Activated gamma-delta T cell treated with anti-CD3 and anti-CD28 coated beads, Interleukin-2, amount 50 U/mL, for 16 hours (primary cell): ENCODE results near the gene LACRT.
"Not testable (repeated sequence)": the region's sequence is repeated elsewhere in the genome, so short reads cannot be mapped to it uniquely, and the experiment has no call there.

Source experiments
- DNase-seq: peaks from one replicate; pipeline ENCODE4 v3.0.0-alpha.2; 2020; ENCODE audit warnings: low read depth

Gene LACRT

DNA sequence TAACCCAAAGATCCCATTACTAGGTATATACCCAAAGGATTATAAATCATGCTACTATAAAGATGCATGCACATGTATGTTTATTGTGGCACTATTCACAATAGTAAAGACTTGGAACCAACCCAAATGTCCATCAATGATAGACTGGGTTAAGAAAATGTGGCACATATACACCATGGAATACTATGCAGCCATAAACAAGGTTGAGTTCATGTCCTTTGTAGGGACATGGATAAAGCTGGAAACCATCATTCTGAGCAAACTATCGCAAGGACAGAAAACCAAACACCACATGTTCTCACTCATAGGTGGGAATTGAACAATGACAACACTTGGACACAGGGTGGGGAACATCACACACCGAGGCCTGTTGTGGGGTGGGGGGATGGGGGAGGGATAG, 4.4 kb upstream of the LACRT start:
- DNase-seq, result not testable (repeated sequence)

DNA sequence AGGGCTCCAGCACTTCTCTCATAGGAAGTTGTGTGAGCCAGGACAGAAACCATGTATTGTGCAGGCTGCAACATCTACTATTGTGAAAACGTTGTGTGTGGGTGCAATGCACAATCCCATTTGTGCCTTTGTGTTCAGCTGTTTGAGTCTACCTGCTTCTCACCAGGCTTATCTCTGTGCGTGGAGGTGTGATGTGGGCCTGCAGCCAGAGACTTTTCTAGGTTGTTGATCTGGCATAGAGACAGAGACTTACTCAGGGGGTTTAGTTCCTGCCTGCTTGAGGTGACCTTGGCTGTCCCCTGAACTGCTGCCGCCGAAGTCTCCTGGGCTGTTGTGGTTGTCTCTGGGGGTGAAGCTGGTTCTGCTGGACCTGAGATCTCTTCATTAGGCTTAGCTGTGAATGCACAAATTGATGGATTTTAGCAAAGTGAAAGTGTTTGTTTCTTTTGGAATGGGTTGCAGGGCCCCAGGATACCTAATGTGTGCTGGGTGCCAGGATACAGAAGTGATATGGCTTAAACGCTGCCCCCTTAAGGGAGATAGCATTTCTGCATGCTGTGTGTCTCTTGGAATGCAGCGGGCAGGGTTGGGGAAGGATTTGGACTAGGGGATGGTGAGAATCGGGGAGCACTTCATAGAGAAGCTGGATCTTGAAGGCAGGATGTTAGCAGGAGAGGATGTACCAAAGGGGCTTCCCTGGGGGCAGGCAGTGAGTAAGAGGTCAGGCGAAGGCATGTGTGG, 2.5 kb downstream of the LACRT start:
- DNase-seq, result no peak

DNA sequence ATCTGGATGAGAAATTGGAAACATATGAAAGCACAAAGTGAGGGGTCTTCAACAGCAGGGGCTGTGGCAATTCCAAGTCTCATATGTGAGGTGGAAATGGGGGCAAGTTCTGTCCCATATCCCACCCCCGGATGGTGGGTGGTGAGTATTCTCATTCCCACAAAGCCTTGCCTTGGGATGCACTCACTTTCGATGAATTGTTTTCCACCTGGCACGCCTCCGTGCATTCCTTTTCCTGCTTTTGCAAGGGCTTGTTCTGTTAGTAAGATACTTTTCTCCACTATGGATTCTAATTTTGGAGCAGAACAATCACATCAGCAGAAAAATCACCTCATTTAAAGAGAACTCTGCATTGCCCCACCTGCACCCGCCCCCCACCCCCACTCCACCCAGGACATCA, 3.1 kb downstream of the LACRT start:
- DNase-seq, result no peak

DNA sequence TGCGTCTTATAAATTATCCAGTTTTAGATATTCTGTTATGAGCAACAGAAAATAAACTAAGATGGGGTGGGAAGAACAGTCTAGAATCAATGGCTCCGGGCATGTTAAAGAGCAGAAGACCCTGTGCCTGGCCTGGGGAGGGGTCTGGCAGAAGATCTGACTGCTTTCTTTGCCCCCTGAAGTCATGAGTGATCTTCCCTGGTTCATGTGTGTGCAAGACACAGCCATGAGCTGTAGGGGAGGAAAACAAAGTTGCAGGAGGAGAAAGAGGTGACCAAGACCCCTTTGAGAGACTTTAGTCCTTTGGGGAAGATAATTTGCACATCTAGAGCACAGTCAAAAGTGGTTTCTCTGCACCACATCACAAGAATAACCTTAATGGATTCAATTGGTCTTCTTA, 4.8 kb downstream of the LACRT start:
- DNase-seq, result no peak

DNA sequence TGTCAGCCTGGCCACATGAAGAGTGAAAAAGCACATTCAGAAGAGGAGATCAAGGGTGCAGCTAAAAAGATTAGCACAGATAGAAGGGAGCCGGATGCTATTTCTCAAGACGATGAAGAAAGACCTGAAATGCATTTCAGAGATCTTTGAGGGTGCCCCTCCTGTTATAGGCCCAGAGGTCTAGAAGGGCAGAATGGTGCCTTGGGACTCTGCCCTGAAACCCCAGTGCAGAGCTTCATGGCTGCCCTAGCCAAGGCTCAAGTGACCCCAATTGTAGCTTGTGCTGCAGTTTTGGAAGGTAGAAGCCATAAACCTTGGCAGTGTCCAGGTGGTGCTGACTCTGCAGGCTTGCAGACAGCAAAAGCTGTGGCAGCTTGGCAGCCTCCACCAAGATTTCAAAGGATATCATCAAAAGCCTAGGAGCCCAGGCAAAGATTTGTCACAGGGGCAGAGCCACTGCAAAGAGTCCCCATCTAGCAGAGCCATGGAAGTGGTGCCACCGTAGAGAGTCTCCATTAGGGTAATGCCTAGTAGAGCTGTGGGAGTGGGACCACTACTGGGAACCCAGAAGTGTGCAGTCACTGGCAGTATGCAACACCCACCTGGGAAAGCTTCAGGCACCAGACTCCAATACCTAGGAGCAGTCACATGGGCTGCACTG, 6.4 kb downstream of the LACRT start:
- no peak for DNase-seq

DNA sequence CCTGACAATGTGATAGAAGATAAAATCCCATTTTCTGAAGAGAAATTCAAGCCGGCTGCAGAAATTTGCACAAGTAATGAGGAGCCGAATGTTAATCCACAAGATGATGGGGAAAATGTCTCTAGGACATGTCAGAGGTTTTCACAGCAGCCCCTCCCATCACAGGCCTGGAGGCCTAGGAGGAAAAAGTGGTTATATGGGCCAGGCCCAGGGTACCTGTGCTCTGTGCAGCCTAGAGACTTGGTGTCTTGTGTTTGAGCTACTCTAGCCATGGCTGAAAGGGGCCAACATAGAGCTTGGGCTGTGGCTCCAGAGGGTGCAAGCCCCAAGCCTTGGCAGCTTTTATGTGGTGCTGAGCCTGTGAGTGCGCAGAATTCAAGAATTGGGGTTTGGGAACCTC, 7.4 kb downstream of the LACRT start:
- DNase-seq, result no peak

DNA sequence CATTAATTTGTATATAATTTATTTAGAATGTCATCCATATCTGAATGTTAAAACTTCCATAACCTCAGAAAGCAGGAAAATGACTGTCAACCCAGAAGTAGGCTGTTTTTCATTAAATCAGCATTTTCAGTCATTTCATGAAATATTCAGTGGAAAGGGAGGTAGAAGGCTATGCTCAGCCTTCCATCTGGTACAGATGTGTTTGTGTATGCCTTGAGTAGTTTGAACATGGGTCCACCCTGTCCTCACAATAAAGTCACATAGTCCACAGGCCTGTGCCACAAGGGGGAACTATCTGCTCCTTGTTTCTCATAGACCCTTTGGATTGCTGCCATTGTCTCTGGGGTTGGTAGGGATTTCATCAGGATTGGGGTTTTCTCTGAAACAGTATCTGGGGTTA, 9.1 kb downstream of the LACRT start:
- DNase-seq, result no peak

DNA sequence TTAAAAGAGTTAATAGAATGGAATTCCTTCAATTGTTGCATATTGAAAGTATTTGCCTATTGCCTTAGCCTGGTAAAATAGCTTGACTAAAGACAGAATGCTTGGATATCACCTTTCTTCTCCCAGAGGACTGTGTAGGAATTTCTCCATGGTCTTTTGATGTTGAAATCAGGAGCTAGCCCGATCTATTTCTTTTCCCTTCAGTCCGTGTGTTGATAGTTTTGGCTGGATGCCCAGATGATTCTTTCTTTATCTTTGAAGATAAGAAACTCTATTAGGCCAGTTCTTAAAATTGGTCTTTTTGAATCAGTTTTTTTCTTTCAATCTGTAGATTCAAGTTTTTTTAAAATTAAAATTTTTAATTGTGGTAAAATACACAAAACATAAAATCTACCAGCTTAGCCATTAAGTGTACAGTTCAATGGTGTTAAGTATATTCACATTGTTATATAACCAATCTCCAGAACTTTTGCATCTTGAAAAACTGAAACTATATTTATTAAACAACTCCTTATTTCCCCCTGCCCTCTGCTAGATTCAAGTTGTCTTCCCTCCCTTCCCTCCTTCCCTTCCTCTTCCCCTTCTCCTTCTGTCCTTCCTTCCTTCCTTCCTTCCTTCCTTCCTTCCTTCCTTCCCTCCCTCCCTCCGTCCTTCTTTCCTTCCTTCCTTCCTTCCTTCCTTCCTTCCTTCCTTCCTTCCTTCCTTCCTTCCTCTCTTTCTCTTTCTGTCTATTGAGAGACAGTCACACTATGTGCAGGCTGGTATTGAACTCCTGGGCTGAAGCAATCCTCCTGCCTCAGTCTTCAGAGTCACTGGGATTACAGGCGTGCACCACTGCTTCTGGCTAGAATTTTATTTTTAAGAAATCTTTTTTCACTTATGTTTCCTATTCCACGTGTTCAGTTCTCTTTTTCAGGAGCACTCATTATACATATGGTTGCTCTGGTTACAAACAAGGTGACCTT, 10.1 kb downstream of the LACRT start:
- DNase-seq, result no peak

DNA sequence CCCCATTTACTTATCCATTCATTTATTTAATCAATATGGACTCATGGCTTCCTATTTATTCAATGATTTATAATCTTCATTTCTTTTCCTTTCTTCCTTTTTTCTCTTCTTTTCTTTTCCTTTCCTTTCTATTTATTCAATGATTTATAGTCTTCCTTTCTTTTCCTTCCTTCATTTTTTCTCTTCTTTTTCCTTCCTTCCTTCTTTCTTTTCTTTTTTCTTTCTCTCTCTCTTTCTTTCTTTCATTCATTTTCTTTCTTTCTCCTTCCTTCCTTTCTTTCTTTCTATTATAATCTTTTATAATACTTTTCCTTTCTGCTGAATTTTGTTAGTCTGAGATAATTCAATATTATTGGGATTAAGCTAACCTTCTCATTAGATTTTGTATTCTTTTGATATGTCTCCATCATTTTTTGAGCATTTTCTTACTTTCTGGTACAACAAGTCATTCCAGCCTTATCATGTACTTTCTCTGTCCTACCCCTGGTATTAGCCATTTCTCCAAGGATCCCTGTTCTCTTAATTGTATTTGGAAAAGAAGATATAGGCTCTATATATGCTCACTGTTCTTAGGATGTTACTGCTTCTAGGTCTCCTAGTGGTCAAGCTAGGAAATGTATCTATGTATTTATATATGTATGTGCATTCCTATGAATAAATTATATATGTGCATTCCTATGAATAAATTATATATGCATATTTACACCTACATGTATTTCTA, 12.1 kb downstream of the LACRT start:
- no peak for DNase-seq

DNA sequence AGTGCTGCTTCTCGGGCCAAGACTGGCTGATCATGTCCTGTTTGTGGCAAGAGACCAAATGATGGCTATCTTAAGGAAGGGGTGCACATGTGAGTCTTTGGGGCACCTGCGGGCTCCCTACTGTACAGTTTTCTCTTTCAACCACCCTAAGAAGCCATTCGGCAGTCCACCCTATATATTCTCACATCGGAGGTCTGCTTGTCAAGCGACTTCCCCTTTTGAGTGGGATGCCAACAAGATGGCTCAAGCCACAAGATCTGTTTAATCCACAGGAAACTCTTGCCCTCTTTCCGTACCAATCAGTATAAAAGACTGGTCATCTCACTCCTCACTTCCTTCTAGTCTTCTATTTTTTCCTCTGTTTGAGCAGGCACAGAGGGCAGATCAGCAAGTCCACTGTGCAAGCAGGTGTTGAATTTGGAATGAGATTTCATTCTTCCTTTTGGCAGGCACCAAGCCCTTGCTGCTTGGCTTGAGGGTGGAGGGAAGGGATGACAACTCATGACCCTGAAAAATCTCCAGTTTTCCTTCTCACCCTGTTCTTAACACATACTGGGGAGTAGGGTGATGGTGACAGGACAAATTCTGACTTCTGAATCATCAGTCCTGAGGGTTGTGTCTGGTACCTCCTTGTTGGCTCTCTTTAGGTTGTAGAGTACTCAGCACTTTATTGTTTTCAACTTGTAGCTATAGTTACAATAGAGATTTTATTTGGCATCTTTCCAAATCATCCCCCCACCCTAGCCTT, 17.6 kb downstream of the LACRT start:
- DNase-seq, result no peak

DNA sequence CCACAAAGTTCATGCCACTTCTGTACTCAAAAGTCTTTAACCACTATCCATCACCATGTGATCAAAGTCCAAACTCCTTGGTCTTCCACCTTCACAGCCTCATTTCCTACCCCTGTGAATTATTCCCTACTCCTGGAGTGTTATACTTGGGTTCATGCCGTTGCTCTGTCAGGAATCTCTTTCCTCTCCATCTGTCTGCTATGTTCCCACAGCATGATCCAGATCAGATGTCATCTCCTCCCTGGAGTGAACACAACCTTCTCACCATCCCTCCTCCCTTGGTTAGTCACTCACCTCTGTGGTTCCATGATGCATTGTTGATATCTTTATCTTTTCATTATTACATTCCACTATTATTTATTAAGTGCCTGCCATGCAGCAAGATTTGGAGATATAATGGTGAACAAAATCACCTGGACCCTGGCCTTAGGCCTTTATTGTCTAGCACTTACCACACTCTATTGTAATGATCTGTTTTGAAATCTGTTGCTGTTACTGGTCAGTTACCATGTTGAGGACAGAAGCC, 22.4 kb downstream of the LACRT start:
- DNase-seq, result no peak

DNA sequence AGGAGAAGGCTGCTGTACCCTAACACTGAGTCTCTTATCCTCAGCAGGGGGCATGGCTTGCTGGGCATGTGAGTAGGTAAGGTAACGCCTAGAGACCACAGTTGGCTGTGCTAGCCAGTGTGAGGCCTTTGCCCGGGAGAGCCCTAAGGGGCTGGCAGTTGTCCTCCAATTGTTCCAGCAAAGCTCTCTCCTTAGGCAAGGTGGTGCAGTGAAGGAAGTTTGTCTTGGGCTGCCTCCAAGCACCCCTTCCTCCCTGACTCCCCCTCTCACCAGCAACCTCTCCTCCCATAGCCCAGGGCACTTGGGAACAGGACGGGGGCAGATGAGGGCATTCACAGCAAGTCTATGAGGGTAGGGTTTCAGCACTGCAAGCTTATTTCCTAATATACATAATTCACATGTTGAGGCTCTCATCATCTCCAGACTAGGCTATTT, 23.0 kb downstream of the LACRT start:
- no peak for DNase-seq

DNA sequence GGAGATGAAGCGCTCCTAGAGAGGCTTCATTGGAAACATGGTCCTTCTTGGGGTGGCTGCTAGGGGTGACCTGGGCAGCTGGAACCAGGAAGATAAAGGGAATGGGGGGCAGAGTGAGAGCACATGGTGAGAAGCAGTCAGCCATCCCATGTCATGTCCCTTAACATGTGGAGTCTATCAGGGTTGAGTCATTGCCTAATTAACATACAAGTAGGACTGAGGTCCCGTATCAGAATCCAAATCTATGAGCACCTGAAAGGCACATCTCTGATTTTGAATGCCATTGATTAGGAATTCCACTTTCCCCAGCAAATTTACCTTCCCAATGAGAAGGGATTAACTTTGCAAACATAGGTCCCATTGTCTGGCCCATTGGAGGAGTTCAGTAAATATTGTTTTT, 25.9 kb downstream of the LACRT start:
- no peak for DNase-seq

DNA sequence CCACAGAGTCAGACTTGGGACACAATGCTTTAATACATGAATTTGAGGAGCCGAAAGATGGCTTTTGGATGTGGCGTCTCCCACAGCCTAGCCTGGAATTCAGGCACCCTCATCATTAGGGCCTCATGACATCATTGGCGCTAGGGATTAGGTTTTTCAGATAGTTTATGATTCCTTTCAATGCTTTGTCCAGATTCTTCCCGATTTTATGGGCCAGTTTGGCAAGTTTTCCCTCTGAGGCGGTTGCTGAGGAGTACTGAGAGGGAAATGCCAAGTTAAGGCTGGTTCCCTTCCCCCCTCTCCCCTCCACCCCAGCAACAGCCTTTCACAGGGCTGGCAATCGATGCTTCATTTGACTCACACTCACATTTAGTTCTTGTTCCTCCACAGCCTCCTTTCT, 26.5 kb downstream of the LACRT start:
- no peak for DNase-seq

DNA sequence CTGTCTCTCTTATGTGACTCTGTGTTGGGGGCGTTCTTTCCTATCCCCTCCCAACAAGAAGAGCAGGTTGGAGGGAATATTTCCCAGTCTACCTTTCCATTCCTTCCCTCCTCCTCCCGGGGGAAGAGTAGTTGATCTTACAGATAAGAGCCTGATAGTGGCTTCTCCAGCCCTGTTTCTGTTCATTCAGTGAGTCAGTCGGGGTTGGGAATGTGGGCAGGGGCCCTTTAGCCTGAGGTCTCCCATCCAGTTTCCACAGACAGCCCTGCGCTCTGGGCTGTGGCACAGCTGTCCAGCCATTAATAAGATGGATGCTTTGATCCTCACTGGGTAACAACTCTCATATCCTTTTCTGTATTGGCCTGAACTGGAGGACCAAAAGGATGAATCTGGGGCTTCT, 28.1 kb downstream of the LACRT start:
- no peak for DNase-seq

DNA sequence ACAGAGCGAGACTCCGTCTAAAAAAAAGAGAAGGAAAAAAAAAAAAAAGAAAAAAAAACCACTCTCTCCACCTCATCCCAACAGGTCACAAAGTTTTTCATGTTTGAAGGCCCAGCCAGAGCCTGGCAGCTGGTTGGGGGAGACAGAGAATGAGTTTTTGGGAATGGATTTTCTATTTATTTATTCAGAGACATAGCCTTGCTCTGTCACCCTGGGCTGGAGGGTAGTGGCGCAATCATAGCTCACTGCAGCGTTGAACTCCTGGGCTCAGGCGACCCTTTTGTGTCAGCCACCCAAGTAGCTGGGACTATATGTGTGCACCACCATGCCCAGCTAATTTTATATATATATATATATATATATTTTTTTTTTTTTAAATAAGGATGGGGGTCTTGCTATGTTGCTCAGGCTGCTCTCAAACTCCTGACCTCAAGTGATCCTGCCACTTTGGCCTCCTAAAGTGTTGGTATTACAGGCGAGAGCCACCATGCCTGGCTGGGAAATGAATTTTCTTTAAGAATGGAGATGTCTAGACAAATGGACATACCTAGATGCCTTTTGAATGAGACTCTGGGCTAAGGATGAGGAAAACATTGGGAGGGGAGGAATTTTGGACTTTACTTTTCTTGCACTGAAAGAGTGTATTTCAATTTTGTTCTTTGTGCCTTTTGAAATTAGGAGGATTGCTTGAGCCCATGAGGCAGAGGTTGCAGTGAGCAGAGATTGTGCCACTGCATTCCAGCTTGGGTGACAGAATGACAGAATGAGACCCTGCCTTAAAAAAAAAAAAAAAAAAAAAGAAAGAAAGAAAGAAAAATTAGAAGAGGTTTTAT, 29.3 kb downstream of the LACRT start:
- DNase-seq, result no peak

DNA sequence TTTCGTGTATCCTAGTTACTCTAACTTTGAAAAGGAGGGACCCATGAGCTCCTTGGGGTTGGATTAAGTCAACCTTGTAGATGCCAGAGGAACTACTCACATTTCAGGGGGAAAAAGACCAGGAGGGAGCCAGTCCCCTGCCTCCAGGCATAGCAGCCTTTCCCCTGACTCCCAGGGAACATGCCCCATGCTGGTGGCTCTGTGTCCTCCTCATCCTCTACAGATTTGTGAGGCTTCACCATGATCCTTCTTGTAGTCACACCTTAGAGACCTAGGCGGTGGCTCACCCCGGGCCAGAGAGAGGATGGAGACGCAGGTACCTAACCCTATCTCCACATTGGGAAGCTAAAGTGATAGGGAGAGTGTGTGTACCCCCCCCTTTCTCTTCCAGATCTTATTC, 30.3 kb downstream of the LACRT start:
- DNase-seq, result no peak

DNA sequence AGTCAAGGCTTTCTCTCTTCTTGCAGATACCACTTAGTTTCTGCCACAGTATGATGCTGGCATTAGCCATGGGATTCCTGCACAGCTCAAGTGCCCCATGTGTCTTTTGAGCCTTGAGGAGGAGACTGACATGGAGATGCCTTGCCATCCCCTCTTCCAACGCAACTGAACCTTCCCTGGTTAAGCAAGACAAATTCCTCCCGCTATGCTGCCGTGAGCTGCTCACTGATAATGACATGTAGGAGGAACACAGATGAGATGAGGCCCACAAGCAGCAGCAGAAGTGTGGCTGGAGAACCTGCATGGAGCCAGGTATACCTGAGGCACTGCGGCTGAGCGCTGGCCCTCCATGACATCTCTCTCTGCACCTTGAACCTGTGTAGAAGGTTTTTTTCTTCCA, 30.8 kb downstream of the LACRT start:
- DNase-seq, result no peak

DNA sequence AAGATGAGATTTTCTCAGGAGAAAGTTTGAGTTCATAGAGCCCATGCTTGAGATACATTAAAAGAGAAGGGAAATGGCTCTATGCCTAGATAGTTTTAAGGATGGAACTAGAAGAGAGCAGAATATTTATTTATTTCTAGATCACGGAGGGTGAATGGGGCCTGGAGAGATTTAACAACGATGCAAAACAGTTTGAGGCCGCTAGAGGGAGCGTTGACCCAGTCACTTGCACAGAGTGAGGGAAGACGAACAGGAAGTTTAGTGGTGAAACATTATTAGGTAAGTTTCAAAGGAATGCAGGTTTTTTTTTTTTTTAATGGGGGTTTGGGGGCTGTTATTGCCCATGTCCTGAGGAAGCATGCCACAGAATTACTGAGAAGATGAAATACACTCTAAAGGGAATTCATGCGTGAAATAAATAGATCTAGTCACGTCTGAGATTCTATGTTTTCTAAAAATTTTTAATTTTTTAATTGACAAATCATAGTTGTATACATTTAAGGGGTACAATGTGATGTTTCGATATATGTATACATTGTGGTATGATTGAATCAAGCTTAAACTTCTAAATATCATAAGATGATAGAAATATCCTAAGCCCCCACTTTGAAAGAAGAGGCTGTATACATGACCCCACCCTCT, 31.4 kb downstream of the LACRT start:
- peak; percentile 51 for DNase-seq

DNA sequence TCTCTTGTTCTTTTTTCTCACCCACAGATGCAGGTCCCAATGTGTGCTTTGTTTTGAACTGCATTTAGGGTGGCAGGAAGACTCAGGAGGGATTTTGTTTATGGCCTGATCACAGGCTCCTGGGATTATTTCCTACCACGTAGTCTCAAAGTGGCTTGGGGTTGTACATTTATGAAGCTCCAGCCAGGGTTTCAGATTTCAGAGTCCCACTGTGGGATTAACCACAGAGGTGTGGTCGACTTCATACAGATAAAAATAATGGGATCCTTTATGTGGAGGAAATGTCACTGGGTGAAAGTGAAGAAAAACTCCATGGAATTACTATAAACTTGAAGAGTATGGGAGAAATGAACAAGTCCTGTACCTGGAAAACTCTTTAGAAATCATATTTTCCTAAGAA, 32.0 kb downstream of the LACRT start:
- DNase-seq, result no peak
